ENCODE results near the gene TUB. TPM values are rescaled to one million over a fixed set of nuclear protein-coding genes. Genes with fewer than 3 reads are reported as not detected.
A peak's percentile ranks its signal among the peaks of the same experiment; 100 is the strongest.

Gene TUB
- total and polyA plus RNA-seq, 11 donors = 4.7 to 38.8 (median 18.4) TPM

GRCh38 chr11:8106679-8107078 lies 25.7 kb downstream of the TUB start:
- peak overlapping the region in 4 of 12 donors; percentile 5 to 45 (median 36) for H3K27ac ChIP-seq
- TF ChIP-seq, protein P1, sequence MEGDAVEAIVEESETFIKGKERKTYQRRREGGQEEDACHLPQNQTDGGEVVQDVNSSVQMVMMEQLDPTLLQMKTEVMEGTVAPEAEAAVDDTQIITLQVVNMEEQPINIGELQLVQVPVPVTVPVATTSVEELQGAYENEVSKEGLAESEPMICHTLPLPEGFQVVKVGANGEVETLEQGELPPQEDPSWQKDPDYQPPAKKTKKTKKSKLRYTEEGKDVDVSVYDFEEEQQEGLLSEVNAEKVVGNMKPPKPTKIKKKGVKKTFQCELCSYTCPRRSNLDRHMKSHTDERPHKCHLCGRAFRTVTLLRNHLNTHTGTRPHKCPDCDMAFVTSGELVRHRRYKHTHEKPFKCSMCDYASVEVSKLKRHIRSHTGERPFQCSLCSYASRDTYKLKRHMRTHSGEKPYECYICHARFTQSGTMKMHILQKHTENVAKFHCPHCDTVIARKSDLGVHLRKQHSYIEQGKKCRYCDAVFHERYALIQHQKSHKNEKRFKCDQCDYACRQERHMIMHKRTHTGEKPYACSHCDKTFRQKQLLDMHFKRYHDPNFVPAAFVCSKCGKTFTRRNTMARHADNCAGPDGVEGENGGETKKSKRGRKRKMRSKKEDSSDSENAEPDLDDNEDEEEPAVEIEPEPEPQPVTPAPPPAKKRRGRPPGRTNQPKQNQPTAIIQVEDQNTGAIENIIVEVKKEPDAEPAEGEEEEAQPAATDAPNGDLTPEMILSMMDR (IDR thresholded peaks at IDR 0.05) = no peak
- no peak for TF ChIP-seq POLR2A (IDR thresholded peaks at IDR 0.05)
- no peak overlapping the region for H3K4me3 ChIP-seq
- DNase-seq = peak in 2 of 5 donors; percentile 52 to 75
- H3K36me3 ChIP-seq = peaks cover 0 to 46% (median 19%) of the 10 kb centered on the region in 9 donors
- peak; percentile 87 to 92 (median 90) for ATAC-seq
- H3K4me1 ChIP-seq = peaks cover 0 to 26% (median 6%) of the 10 kb centered on the region in 12 donors
- no peaks in the 10 kb centered on the region for H3K9me3 ChIP-seq
- 50 to 66% (median 61%) methylated on average over 2 of the region's 2 CpGs for WGBS, 4 donors
- intact Hi-C loops (cut with DNase I) = no loop called here
- H3K27me3 ChIP-seq = no peaks in the 10 kb centered on the region

- no peak for TF ChIP-seq POLR2A (IDR thresholded peaks at IDR 0.05)
- TF ChIP-seq, protein P1 (IDR thresholded peaks at IDR 0.05) = no peak
- intact Hi-C loops (cut with DNase I) = no loop called here
- Histone ChIP-seq H3K4me3 (no peak overlapping the region), H3K9me3 (no peaks in the 10 kb centered on the region), H3K27ac (no peak overlapping the region), H3K36me3 (peaks cover 0 to 36% (median 9%) of the 10 kb centered on the region in 9 donors), H3K4me1 (peaks cover 0 to 26% (median 6%) of the 10 kb centered on the region in 12 donors), H3K27me3 (no peaks in the 10 kb centered on the region)
- ATAC-seq (no peak), DNase-seq (no peak)
- WGBS, 4 donors = 87 to 92% (median 90%) methylated on average over 5 of the region's 5 CpGs
Measured at GRCh38 chr11:8107642-8108041, 26.6 kb downstream of the TUB start.

- H3K4me1 ChIP-seq = peaks cover 0 to 26% (median 6%) of the 10 kb centered on the region in 12 donors
- DNase-seq = no peak
- H3K27me3 ChIP-seq = no peaks in the 10 kb centered on the region
- H3K27ac ChIP-seq = no peak overlapping the region
- H3K4me3 ChIP-seq = no peak overlapping the region
- no peak for ATAC-seq
- H3K9me3 ChIP-seq = no peaks in the 10 kb centered on the region
- peaks cover 0 to 29% (median 7%) of the 10 kb centered on the region in 9 donors for H3K36me3 ChIP-seq
- intact Hi-C loops (cut with DNase I) = no loop called here
- 46 to 50% (median 47%) methylated on average over 2 of the region's 2 CpGs for WGBS, 4 donors
- TF ChIP-seq POLR2A (IDR thresholded peaks at IDR 0.05) = no peak
- TF ChIP-seq, protein P1 (IDR thresholded peaks at IDR 0.05) = no peak
Measured at GRCh38 chr11:8108421-8108820, 27.4 kb downstream of the TUB start.

DNA sequence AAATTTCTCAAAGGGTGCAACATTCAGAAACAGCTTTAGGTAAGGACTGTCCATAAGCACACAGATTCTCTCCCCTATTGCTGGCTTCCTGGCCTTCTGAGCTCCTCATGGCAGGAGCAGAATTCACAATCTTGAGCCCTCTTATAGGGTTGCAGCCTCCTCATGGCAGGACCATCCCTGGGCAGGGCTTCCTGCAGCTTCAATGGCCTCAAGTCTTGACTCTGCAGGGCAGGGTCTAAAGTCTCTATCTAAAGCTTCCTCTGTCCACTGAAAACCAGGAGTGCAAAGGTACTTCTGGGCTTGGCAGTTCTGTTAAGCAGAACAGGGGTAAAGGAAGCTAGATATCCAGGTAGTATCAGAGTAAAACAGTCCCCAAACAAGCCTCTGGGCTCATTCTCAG lies 28.7 kb downstream of the TUB start:
- no peak for TF ChIP-seq POLR2A (IDR thresholded peaks at IDR 0.05)
- TF ChIP-seq, protein P1 (IDR thresholded peaks at IDR 0.05) = no peak
- no peak for ATAC-seq
- Histone ChIP-seq H3K36me3 (peaks cover 0 to 17% (median 0%) of the 10 kb centered on the region in 9 donors), H3K4me3 (no peak overlapping the region), H3K27me3 (no peaks in the 10 kb centered on the region), H3K9me3 (peaks cover 0 to 8% (median under 1%) of the 10 kb centered on the region in 12 donors), H3K27ac (no peak overlapping the region), H3K4me1 (peaks cover 0 to 24% (median 6%) of the 10 kb centered on the region in 12 donors)
- intact Hi-C loops (cut with DNase I) = no loop called here
- DNase-seq = no peak
